ENCODE results near the gene BUB1B. TPM values are rescaled to one million over a fixed set of nuclear protein-coding genes. Genes with fewer than 3 reads are reported as not detected.

BUB1B gene
- total RNA-seq, 1 experiment from 2014 or later, result 92.9 TPM

- BruUV-seq (replicated peaks), result no TSS peak
- DNase-seq (ENCODE audit: low read depth, low spot score), result no peak
- intact Hi-C loops (cut with micrococcal nuclease), result no loop called here
- no peaks in the 10 kb centered on the region for H3K27me3 ChIP-seq (ENCODE audit: insufficient read depth, low read length)
- ChIA-PET RAD21 (ENCODE audit: low non-redundant PET in 1 of 2, low total read pairs in 2 of 2, uncharacterized antibody in 2 of 2, unreplicated experiment in 2 of 2) (no interaction called here), POLR2A (no interaction called here), CTCF (interaction anchor here (1.0 to 2.3 kb wide), 2 partner anchors 10 to 45 kb away, joined by 3 to 8 read pairs; no protein-coding TSS in a partner anchor)
- no peak overlapping the region for H3K27ac ChIP-seq (ENCODE audit: low read depth, low read length)
- no peaks in the 10 kb centered on the region for H3K9me2 ChIP-seq (ENCODE audit: insufficient read depth)
- no peak overlapping the region for H3K9ac ChIP-seq (ENCODE audit: low read length)
- H2AFZ ChIP-seq (ENCODE audit: low read depth, low read length, poor library complexity, severe bottlenecking), result no peak overlapping the region
- no peaks in the 10 kb centered on the region for H4K20me1 ChIP-seq (ENCODE audit: insufficient read depth)
- no peak for ATAC-seq
- H3K4me3 ChIP-seq (replicated peaks in 1 of 2; ENCODE audit: low read depth in 1 of 2, low read length in 2 of 2), result no peak overlapping the region
- no peak overlapping the region for H3K4me2 ChIP-seq (ENCODE audit: low read length)
- no peak for TF ChIP-seq EZH2phosphoT487 (IDR thresholded peaks at IDR 0.05; ENCODE audit: borderline replicate concordance)
- peaks cover 17 to 28% of the 10 kb centered on the region in 2 experiments for H3K4me1 ChIP-seq (ENCODE audit: control insufficient read depth in 1 of 2, insufficient read depth in 2 of 2, low read length in 2 of 2)
- H3K36me3 ChIP-seq (ENCODE audit: control insufficient read depth in 1 of 2, insufficient read depth in 2 of 2, low read length in 2 of 2), result peaks cover 0 to 3% of the 10 kb centered on the region in 2 experiments; a peak in 1 of 4 replicates
- H3K79me2 ChIP-seq (ENCODE audit: insufficient read depth, low read length), result no peaks in the 10 kb centered on the region
- no peaks in the 10 kb centered on the region for H3K9me3 ChIP-seq (ENCODE audit: control insufficient read depth in 1 of 2, insufficient read depth in 1 of 2, low read depth in 1 of 2, low read length in 2 of 2)
Observed at GRCh38 chr15:40264321-40265153, 103.7 kb downstream of the BUB1B start.

DNA sequence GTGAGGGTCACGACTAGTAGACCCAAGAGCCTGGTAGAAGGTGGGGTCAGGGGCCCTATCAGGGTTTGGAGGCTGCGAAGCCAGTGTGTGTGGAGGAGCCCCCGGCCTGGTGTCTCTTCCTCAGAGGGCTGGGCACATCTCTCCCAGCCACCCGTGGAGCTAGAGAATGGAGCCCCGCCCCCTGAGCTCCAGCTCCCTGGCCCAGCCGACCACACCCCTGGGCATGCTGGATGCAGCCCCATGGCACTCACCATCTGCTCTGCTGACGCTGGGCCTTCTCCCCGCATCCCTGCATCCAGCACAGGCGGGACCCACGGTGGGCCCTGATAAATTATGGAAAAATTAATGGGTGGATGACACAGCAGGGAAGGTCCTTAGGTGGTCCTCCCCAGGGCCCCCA is 104.5 kb downstream of the BUB1B start:
- Histone ChIP-seq H2AFZ (ENCODE audit: low read depth, low read length, poor library complexity, severe bottlenecking) (no peak overlapping the region), H3K36me3 (ENCODE audit: control insufficient read depth in 1 of 2, insufficient read depth in 2 of 2, low read length in 2 of 2) (peaks cover 0 to 3% of the 10 kb centered on the region in 2 experiments; a peak in 1 of 4 replicates), H3K4me2 (ENCODE audit: low read length) (no peak overlapping the region), H3K9me3 (ENCODE audit: control insufficient read depth in 1 of 2, insufficient read depth in 1 of 2, low read depth in 1 of 2, low read length in 2 of 2) (no peaks in the 10 kb centered on the region), H3K4me3 (replicated peaks in 1 of 2; ENCODE audit: low read depth in 1 of 2, low read length in 2 of 2) (no peak overlapping the region), H4K20me1 (ENCODE audit: insufficient read depth) (no peaks in the 10 kb centered on the region), H3K27ac (ENCODE audit: low read depth, low read length) (no peak overlapping the region; the same call in 1 of the 2 replicates), H3K4me1 (ENCODE audit: control insufficient read depth in 1 of 2, insufficient read depth in 2 of 2, low read length in 2 of 2) (peaks cover 17 to 28% of the 10 kb centered on the region in 2 experiments), H3K27me3 (ENCODE audit: insufficient read depth, low read length) (no peaks in the 10 kb centered on the region), H3K9ac (ENCODE audit: low read length) (no peak overlapping the region), H3K79me2 (ENCODE audit: insufficient read depth, low read length) (no peaks in the 10 kb centered on the region), H3K9me2 (ENCODE audit: insufficient read depth) (no peaks in the 10 kb centered on the region)
- no TSS peak for BruUV-seq (replicated peaks)
- DNase-seq (ENCODE audit: low read depth, low spot score) (no peak), ATAC-seq (no peak)
- ChIA-PET CTCF (interaction anchor here (2.3 kb wide), 1 partner anchor 10 kb away, joined by 8 read pairs; no protein-coding TSS in a partner anchor), POLR2A (no interaction called here), RAD21 (ENCODE audit: low non-redundant PET in 1 of 2, low total read pairs in 2 of 2, uncharacterized antibody in 2 of 2, unreplicated experiment in 2 of 2) (no interaction called here)
- intact Hi-C loops (cut with micrococcal nuclease), result no loop called here
- TF ChIP-seq, protein P1, sequence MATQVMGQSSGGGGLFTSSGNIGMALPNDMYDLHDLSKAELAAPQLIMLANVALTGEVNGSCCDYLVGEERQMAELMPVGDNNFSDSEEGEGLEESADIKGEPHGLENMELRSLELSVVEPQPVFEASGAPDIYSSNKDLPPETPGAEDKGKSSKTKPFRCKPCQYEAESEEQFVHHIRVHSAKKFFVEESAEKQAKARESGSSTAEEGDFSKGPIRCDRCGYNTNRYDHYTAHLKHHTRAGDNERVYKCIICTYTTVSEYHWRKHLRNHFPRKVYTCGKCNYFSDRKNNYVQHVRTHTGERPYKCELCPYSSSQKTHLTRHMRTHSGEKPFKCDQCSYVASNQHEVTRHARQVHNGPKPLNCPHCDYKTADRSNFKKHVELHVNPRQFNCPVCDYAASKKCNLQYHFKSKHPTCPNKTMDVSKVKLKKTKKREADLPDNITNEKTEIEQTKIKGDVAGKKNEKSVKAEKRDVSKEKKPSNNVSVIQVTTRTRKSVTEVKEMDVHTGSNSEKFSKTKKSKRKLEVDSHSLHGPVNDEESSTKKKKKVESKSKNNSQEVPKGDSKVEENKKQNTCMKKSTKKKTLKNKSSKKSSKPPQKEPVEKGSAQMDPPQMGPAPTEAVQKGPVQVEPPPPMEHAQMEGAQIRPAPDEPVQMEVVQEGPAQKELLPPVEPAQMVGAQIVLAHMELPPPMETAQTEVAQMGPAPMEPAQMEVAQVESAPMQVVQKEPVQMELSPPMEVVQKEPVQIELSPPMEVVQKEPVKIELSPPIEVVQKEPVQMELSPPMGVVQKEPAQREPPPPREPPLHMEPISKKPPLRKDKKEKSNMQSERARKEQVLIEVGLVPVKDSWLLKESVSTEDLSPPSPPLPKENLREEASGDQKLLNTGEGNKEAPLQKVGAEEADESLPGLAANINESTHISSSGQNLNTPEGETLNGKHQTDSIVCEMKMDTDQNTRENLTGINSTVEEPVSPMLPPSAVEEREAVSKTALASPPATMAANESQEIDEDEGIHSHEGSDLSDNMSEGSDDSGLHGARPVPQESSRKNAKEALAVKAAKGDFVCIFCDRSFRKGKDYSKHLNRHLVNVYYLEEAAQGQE (IDR thresholded peaks at IDR 0.05; ENCODE audit: low read depth), result no peak
- TF ChIP-seq TCF7L2 (IDR thresholded peaks at IDR 0.05; ENCODE audit: borderline replicate concordance, extremely low read depth, insufficient read depth, insufficient read length) (no peak), ZFX (IDR thresholded peaks at IDR 0.05) (no peak), YY1 (IDR thresholded peaks at IDR 0.05; ENCODE audit: extremely low read depth, insufficient replicate concordance, low read depth, low read length) (no peak), POLR2A (IDR thresholded peaks at IDR 0.05; ENCODE audit: borderline replicate concordance, extremely low read depth, insufficient read depth, insufficient read length) (no peak), ZBTB33 (IDR thresholded peaks at IDR 0.05; ENCODE audit: extremely low read depth, insufficient replicate concordance, low read length) (no peak), RAD21 (IDR thresholded peaks at IDR 0.05; ENCODE audit: low read depth) (no peak), SRF (IDR thresholded peaks at IDR 0.05; ENCODE audit: low read depth) (no peak), POLR2AphosphoS5 (IDR thresholded peaks at IDR 0.05; ENCODE audit: low read depth, low read length) (no peak)

Measured in HCT116 (cell line).